Psoas muscle (tissue), 8 donors: ENCODE measurements around the gene CTNNA1. TPM values are rescaled to one million over a fixed set of nuclear protein-coding genes. Genes with fewer than 3 reads are reported as not detected.

Experiments
- ATAC-seq, 4 donors: fragments of 200-7000 bp; cut with Tn5 transposase; one replicate each; pipeline ENCODE4 v1.9.1; 2020; ENCODE audit warnings: moderate library complexity in 3 of 4, mild to moderate bottlenecking in 2 of 4
- DNase-seq, 2 donors: peaks; one replicate each; pipeline ENCODE4 v3.0.0-alpha.2; 2020
- H3K27ac ChIP-seq: fragments of 200-600 bp; one replicate; pipeline ENCODE4 v1.8.0; 2022
- H3K27me3 ChIP-seq, 3 donors: fragments of 200-600 bp in 1 of 3; one replicate each; pipeline versions ENCODE4 v1.6.1 to v1.8.0; 2013 to 2022; ENCODE audit warnings: low read length in 2 of 3, mild to moderate bottlenecking in 2 of 3, moderate library complexity in 1 of 3; ENCODE audit not compliant: insufficient read depth in 3 of 3
- H3K36me3 ChIP-seq, 2 donors: fragments of 200-600 bp in 1 of 2; one replicate each; pipeline versions ENCODE4 v1.6.1 to v1.8.0; 2013 to 2022; ENCODE audit warnings: low read depth in 1 of 2, mild to moderate bottlenecking in 1 of 2, moderate library complexity in 1 of 2; ENCODE audit not compliant: insufficient read depth in 1 of 2
- H3K4me1 ChIP-seq: fragments of 200-600 bp; one replicate; pipeline ENCODE4 v1.8.0; 2022
- H3K4me3 ChIP-seq: fragments of 200-600 bp; one replicate; pipeline ENCODE4 v1.8.0; 2022; ENCODE audit warnings: mild to moderate bottlenecking
- H3K9me3 ChIP-seq: fragments of 200-600 bp; one replicate; pipeline ENCODE4 v1.8.0; 2022
- CTCF ChIP-seq: fragments of 200-600 bp; IDR thresholded peaks from one replicate; pipeline ENCODE4 v1.8.0; 2022; ENCODE audit warnings: antibody characterized with exemption
- WGBS, 3 donors: extraction: QIAGEN DNeasy Blood & Tissue Kit; methylation state at CpG; one replicate each; pipeline versions ENCODE4 v1.1.6 to v1.1.7; 2013; 5-methylcytosine and 5-hydroxymethylcytosine counted together
- intact Hi-C, 2 donors: fragments of 100-400 bp; cut with DNase I; formaldehyde crosslinking; loops; one replicate each; pipeline versions ENCODE4 v1.11.0 to v1.14.2; 2022
- polyA plus RNA-seq, 3 donors: library from polyadenylated mRNA; stranded (reverse); fragments of 200-250 nt; gene quantifications; one replicate each; pipeline ENCODE4 v1.2.3, GENCODE V29; 2013
- total RNA-seq, 4 donors: library from RNA; stranded (reverse); fragmentation: NEBNext Ultra II Directional in 2 of 4; extraction: Animal tissue kit (Norgen Biotek cat#: 25700) in 2 of 4; gene quantifications; one replicate each; pipeline versions ENCODE4 v1.2.1 to v1.2.4, GENCODE V29; 2021 to 2023
- donor health status: healthy with polysubstance abuse.
- donor health status: DM: no; HTN: no; CAD: no; lungs with moderate emphysema.
- donor health status: Bipolar disorder and iron deficiency.
- donor health status: healthy.
- donor health status: DM: yes; HTN: yes; CAD: no.
- donor health status: DM: no; HTN: no; CAD: no.
- donor health status: DM: no; HTN: no; CAD: no.
- donor health status: DM: yes; HTN: yes; CAD: no.

The CTNNA1 gene
- total and polyA plus RNA-seq, 7 donors = 58.8 to 162 (median 99.3) TPM

- Histone ChIP-seq H3K27ac (no peak overlapping the region), H3K4me3 (no peak overlapping the region), H3K36me3 (no peaks in the 10 kb centered on the region), H3K9me3 (no peaks in the 10 kb centered on the region), H3K27me3 (no peaks in the 10 kb centered on the region), H3K4me1 (no peaks in the 10 kb centered on the region)
- no peak for TF ChIP-seq CTCF
- DNase-seq (no peak), ATAC-seq (no peak)
- intact Hi-C loops = no loop called here
- 96 to 97% (median 96%) methylated on average over 4 of the region's 4 CpGs for WGBS, 3 donors
Observed at GRCh38 chr5:138962614-138963370, 209.6 kb downstream of the CTNNA1 start.

GRCh38 chr5:138963763-138964371 lies 210.6 kb downstream of the CTNNA1 start:
- DNase-seq (no peak), ATAC-seq (no peak)
- Histone ChIP-seq H3K27me3 (no peaks in the 10 kb centered on the region), H3K4me1 (no peaks in the 10 kb centered on the region), H3K27ac (no peak overlapping the region), H3K9me3 (no peaks in the 10 kb centered on the region), H3K36me3 (no peaks in the 10 kb centered on the region), H3K4me3 (no peak overlapping the region)
- intact Hi-C loops = no loop called here
- WGBS, 3 donors = 83 to 89% (median 87%) methylated on average over 13 of the region's 13 CpGs
- TF ChIP-seq CTCF = no peak

- WGBS, 3 donors = 75 to 77% (median 76%) methylated on average over 7 of the region's 7 CpGs
- Histone ChIP-seq H3K27ac (no peak overlapping the region), H3K4me1 (peaks cover 2% of the 10 kb centered on the region), H3K36me3 (no peaks in the 10 kb centered on the region), H3K27me3 (no peaks in the 10 kb centered on the region), H3K4me3 (no peak overlapping the region), H3K9me3 (no peaks in the 10 kb centered on the region)
- intact Hi-C loops = no loop called here
- DNase-seq = no peak
- TF ChIP-seq CTCF = no peak
- no peak for ATAC-seq
Observed at GRCh38 chr5:138964647-138965201, 211.5 kb downstream of the CTNNA1 start.

GRCh38 chr5:138965626-138966025 lies 212.4 kb downstream of the CTNNA1 start:
- no peak for DNase-seq
- TF ChIP-seq CTCF = no peak
- no peaks in the 10 kb centered on the region for H3K9me3 ChIP-seq
- no peak for ATAC-seq
- no peak overlapping the region for H3K4me3 ChIP-seq
- no peaks in the 10 kb centered on the region for H3K36me3 ChIP-seq
- intact Hi-C loops = no loop called here
- H3K4me1 ChIP-seq = peaks cover 5% of the 10 kb centered on the region
- no peak overlapping the region for H3K27ac ChIP-seq
- WGBS, 3 donors = 97 to 100% (median 99%) methylated on average over 2 of the region's 2 CpGs
- no peaks in the 10 kb centered on the region for H3K27me3 ChIP-seq
